Measurements from ENCODE around the gene SLC24A3.

DNA sequence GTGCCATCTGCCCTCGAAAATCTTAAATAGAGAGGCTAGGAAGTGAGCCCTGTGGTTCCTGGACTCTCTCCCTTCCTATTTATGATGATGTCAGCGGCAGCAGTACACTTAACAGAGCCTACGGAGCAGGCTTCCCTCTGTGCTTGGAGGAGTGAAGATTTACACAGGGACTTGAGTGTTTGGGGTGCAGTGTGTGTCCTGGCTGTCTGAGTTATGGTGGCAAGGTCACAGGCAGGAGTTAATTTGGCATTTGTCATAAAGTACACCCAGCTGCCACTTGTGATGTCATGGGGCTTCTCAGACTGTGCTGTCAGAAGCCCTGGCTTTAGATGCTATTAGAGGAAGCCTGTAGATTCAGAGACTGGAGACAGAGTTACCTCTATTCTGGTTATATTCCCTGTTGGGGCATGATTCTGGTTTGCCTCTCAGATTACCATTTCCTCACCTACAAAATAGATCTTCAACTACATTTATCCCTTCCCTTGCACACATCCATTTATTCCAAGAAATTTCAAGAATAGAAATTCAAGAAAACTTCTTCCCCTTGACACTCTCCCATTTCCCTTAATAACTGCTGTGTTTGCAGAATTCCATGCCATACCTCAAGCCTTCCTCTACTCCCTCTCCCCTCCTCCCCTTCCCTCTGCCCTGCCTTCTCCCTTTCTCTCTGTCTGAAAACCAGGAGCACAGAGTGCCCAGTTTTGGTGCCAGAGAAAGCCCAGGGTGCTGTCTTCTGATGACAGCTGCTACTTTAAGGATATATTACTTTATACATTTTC is 72.1 kb downstream of the SLC24A3 start:
- TF ChIP-seq, protein P1, sequence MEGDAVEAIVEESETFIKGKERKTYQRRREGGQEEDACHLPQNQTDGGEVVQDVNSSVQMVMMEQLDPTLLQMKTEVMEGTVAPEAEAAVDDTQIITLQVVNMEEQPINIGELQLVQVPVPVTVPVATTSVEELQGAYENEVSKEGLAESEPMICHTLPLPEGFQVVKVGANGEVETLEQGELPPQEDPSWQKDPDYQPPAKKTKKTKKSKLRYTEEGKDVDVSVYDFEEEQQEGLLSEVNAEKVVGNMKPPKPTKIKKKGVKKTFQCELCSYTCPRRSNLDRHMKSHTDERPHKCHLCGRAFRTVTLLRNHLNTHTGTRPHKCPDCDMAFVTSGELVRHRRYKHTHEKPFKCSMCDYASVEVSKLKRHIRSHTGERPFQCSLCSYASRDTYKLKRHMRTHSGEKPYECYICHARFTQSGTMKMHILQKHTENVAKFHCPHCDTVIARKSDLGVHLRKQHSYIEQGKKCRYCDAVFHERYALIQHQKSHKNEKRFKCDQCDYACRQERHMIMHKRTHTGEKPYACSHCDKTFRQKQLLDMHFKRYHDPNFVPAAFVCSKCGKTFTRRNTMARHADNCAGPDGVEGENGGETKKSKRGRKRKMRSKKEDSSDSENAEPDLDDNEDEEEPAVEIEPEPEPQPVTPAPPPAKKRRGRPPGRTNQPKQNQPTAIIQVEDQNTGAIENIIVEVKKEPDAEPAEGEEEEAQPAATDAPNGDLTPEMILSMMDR (optimal IDR thresholded peaks at IDR 0.05 in 1 of 3, IDR thresholded peaks at IDR 0.05 in 1 of 3, conservative IDR thresholded peaks at IDR 0.05 in 1 of 3; ENCODE audit: extremely low read depth in 1 of 3, insufficient read depth in 2 of 3, low read length in 3 of 3), result no peak
- no peak for TF ChIP-seq EZH2 (IDR thresholded peaks at IDR 0.05; ENCODE audit: low read length)
